HEK293 (cell line): Measurements from ENCODE around the gene NOXO1.
"Not testable (repeated sequence)": the region's sequence is repeated elsewhere in the genome, so short reads cannot be mapped to it uniquely, and the experiment has no call there.

ENCODE experiments used
- TCF7L2 ChIP-seq: IDR thresholded peaks from 2 replicates; pipeline ENCODE4 v1.6.1; 2011; ENCODE audit warnings: low read depth, mild to moderate bottlenecking, inconsistent platforms, low read length, moderate library complexity, borderline replicate concordance
- TSHZ1 ChIP-seq: fragments of 450-650 bp; formaldehyde crosslinking; IDR thresholded peaks from 2 replicates; pipeline ENCODE4 v1.5.1; 2016; ENCODE audit warnings: missing biosample characterization, missing genetic modification characterization, borderline replicate concordance
- ZNF121 ChIP-seq: fragments of 450-650 bp; formaldehyde crosslinking; IDR thresholded peaks from 2 replicates; pipeline ENCODE4 v1.5.1; 2016; ENCODE audit warnings: missing biosample characterization, missing genetic modification characterization
- ZNF174 ChIP-seq: fragments of 450-650 bp; formaldehyde crosslinking; IDR thresholded peaks from 2 replicates; pipeline ENCODE4 v1.5.0; 2017; ENCODE audit warnings: missing biosample characterization, mild to moderate bottlenecking, missing genetic modification characterization
- ZNF175 ChIP-seq: fragments of 450-650 bp; formaldehyde crosslinking; IDR thresholded peaks from 2 replicates; pipeline ENCODE4 v1.5.1; 2016; ENCODE audit warnings: missing biosample characterization, missing genetic modification characterization
- ZNF202 ChIP-seq: fragments of 450-650 bp; formaldehyde crosslinking; IDR thresholded peaks from 2 replicates; pipeline ENCODE4 v1.5.1; 2016; ENCODE audit warnings: missing biosample characterization, missing genetic modification characterization, borderline replicate concordance
- ZNF416 ChIP-seq: fragments of 450-650 bp; formaldehyde crosslinking; IDR thresholded peaks from 2 replicates; pipeline ENCODE4 v1.5.1; 2016; ENCODE audit warnings: missing biosample characterization, missing genetic modification characterization
- ZNF48 ChIP-seq: fragments of 450-650 bp; formaldehyde crosslinking; IDR thresholded peaks from 2 replicates; pipeline ENCODE4 v1.5.1; 2016; ENCODE audit warnings: missing biosample characterization, missing genetic modification characterization
- ZNF626 ChIP-seq: fragments of 450-650 bp; sonication (Bioruptor Pico); formaldehyde crosslinking; IDR thresholded peaks from 2 replicates; pipeline ENCODE4 v1.5.1; 2018; ENCODE audit warnings: missing biosample characterization, missing genetic modification characterization, inconsistent platforms
- ZNF670 ChIP-seq: fragments of 450-650 bp; formaldehyde crosslinking; IDR thresholded peaks from 2 replicates; pipeline ENCODE4 v1.5.1; 2016; ENCODE audit warnings: missing biosample characterization, missing genetic modification characterization, low read depth
- ZNF768 ChIP-seq: fragments of 450-650 bp; formaldehyde crosslinking; IDR thresholded peaks from 2 replicates; pipeline ENCODE4 v1.5.1; 2018; ENCODE audit warnings: missing biosample characterization, mild to moderate bottlenecking, missing genetic modification characterization
- TF ChIP-seq, protein P1 (sequence below): fragments of 450-650 bp; formaldehyde crosslinking; IDR thresholded peaks from 2 replicates; pipeline ENCODE4 v1.5.1; 2016; ENCODE audit warnings: missing biosample characterization, missing genetic modification characterization
- TF ChIP-seq, protein P2 (sequence below): fragments of 450-650 bp; formaldehyde crosslinking; conservative IDR thresholded peaks from 2 replicates; pipeline ENCODE4 v1.5.1; 2016; ENCODE audit warnings: low read depth, missing biosample characterization, missing genetic modification characterization

GRCh38 chr16:1958143-1958491 lies 23.2 kb downstream of the NOXO1 start:
- TF ChIP-seq, protein P1, sequence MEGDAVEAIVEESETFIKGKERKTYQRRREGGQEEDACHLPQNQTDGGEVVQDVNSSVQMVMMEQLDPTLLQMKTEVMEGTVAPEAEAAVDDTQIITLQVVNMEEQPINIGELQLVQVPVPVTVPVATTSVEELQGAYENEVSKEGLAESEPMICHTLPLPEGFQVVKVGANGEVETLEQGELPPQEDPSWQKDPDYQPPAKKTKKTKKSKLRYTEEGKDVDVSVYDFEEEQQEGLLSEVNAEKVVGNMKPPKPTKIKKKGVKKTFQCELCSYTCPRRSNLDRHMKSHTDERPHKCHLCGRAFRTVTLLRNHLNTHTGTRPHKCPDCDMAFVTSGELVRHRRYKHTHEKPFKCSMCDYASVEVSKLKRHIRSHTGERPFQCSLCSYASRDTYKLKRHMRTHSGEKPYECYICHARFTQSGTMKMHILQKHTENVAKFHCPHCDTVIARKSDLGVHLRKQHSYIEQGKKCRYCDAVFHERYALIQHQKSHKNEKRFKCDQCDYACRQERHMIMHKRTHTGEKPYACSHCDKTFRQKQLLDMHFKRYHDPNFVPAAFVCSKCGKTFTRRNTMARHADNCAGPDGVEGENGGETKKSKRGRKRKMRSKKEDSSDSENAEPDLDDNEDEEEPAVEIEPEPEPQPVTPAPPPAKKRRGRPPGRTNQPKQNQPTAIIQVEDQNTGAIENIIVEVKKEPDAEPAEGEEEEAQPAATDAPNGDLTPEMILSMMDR (tag by site-specific recombination), result not testable (repeated sequence)
- TF ChIP-seq ZNF768 (tag by site-specific recombination); ZNF202; ZNF174; TCF7L2; ZNF121; ZNF48 (tag by site-specific recombination); TSHZ1 (tag by site-specific recombination); ZNF670; ZNF416 (tag by site-specific recombination); ZNF626; ZNF175 (tag by site-specific recombination): not testable (repeated sequence)
- TF ChIP-seq, protein P2, sequence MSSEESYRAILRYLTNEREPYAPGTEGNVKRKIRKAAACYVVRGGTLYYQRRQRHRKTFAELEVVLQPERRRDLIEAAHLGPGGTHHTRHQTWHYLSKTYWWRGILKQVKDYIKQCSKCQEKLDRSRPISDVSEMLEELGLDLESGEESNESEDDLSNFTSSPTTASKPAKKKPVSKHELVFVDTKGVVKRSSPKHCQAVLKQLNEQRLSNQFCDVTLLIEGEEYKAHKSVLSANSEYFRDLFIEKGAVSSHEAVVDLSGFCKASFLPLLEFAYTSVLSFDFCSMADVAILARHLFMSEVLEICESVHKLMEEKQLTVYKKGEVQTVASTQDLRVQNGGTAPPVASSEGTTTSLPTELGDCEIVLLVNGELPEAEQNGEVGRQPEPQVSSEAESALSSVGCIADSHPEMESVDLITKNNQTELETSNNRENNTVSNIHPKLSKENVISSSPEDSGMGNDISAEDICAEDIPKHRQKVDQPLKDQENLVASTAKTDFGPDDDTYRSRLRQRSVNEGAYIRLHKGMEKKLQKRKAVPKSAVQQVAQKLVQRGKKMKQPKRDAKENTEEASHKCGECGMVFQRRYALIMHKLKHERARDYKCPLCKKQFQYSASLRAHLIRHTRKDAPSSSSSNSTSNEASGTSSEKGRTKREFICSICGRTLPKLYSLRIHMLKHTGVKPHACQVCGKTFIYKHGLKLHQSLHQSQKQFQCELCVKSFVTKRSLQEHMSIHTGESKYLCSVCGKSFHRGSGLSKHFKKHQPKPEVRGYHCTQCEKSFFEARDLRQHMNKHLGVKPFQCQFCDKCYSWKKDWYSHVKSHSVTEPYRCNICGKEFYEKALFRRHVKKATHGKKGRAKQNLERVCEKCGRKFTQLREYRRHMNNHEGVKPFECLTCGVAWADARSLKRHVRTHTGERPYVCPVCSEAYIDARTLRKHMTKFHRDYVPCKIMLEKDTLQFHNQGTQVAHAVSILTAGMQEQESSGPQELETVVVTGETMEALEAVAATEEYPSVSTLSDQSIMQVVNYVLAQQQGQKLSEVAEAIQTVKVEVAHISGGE (tag by site-specific recombination), result not testable (repeated sequence)
